H9 (cell line): ENCODE data around the gene SYF2. TPM values are rescaled to one million over a fixed set of nuclear protein-coding genes. Genes with fewer than 3 reads are reported as not detected.

ENCODE experiments used
- DNase-seq: peaks from one replicate; pipeline ENCODE4 v3.0.0-alpha.2; 2017
- H2AFZ ChIP-seq: one replicate; pipeline ENCODE4 v1.6.1; 2013; ENCODE audit warnings: mild to moderate bottlenecking, low read length, control low read depth, moderate library complexity
- H2AK5ac ChIP-seq: 2 replicates; pipeline ENCODE4 v1.6.1; 2013; ENCODE audit warnings: low read length, control low read depth, mixed read lengths; ENCODE audit not compliant: insufficient read length
- H2BK120ac ChIP-seq: one replicate; pipeline ENCODE4 v1.6.1; 2013; ENCODE audit warnings: low read depth, mild to moderate bottlenecking, low read length, control low read depth, inconsistent platforms; ENCODE audit not compliant: poor library complexity, severe bottlenecking
- H2BK12ac ChIP-seq: 2 replicates; pipeline ENCODE4 v1.6.1; 2013; ENCODE audit warnings: low read length, control low read depth, mixed read lengths, low read depth; ENCODE audit not compliant: insufficient read length
- H2BK15ac ChIP-seq: 2 replicates; pipeline ENCODE4 v1.6.1; 2013; ENCODE audit warnings: low read depth, low read length, control low read depth
- H2BK20ac ChIP-seq: one replicate; pipeline ENCODE4 v1.6.1; 2013; ENCODE audit warnings: low read depth, mild to moderate bottlenecking, low read length, control low read depth, inconsistent platforms; ENCODE audit not compliant: poor library complexity, severe bottlenecking
- H2BK5ac ChIP-seq: 2 replicates; pipeline ENCODE4 v1.6.1; 2013; ENCODE audit warnings: low read length, control low read depth, mixed read lengths; ENCODE audit not compliant: insufficient read length
- H3K14ac ChIP-seq: 2 replicates; pipeline ENCODE4 v1.6.1; 2013; ENCODE audit warnings: low read length, control low read depth; ENCODE audit not compliant: insufficient read depth
- H3K18ac ChIP-seq: 2 replicates; pipeline ENCODE4 v1.6.1; 2013; ENCODE audit warnings: low read depth, mild to moderate bottlenecking, mixed read lengths, low read length, control low read depth; ENCODE audit not compliant: insufficient read length
- H3K23ac ChIP-seq: 2 replicates; pipeline ENCODE4 v1.6.1; 2013; ENCODE audit warnings: low read length, control low read depth, mixed read lengths, low read depth; ENCODE audit not compliant: insufficient read length
- H3K23me2 ChIP-seq: 2 replicates; pipeline ENCODE4 v1.6.1; 2013; ENCODE audit warnings: low read depth, mild to moderate bottlenecking, mixed read lengths, low read length, control low read depth; ENCODE audit not compliant: insufficient read length, poor library complexity, severe bottlenecking
- H3K27ac ChIP-seq: 2 replicates; pipeline ENCODE4 v1.5.1; 2013; ENCODE audit warnings: low read length, control low read depth, mixed read lengths, low read depth; ENCODE audit not compliant: insufficient read length
- H3K27me3 ChIP-seq: 2 replicates; pipeline ENCODE4 v1.6.1; 2013; ENCODE audit warnings: low read length, control low read depth, inconsistent platforms; ENCODE audit not compliant: insufficient read depth
- H3K4ac ChIP-seq: 2 replicates; pipeline ENCODE4 v1.6.1; 2013; ENCODE audit warnings: low read depth, mild to moderate bottlenecking, control low read depth, inconsistent platforms, low read length, moderate library complexity
- H3K4me1 ChIP-seq: 2 replicates; pipeline ENCODE4 v1.6.1; 2013; ENCODE audit warnings: low read length, control low read depth, inconsistent platforms; ENCODE audit not compliant: insufficient read depth
- H3K4me2 ChIP-seq: 2 replicates; pipeline ENCODE4 v1.6.1; 2013; ENCODE audit warnings: low read length, control low read depth, mixed read lengths; ENCODE audit not compliant: insufficient read length, insufficient read depth
- H3K56ac ChIP-seq: 2 replicates; pipeline ENCODE4 v1.6.1; 2013; ENCODE audit warnings: low read depth, mild to moderate bottlenecking, mixed read lengths, low read length, control low read depth; ENCODE audit not compliant: insufficient read length
- H3K79me1 ChIP-seq: 2 replicates; pipeline ENCODE4 v1.6.1; 2013; ENCODE audit warnings: low read depth, mild to moderate bottlenecking, moderate library complexity, low read length, control low read depth, inconsistent platforms; ENCODE audit not compliant: insufficient read depth, poor library complexity, severe bottlenecking
- H3K79me2 ChIP-seq: 2 replicates; pipeline ENCODE4 v1.6.1; 2013; ENCODE audit warnings: low read length, control low read depth, inconsistent platforms; ENCODE audit not compliant: insufficient read depth
- H3K9ac ChIP-seq: 2 replicates; pipeline ENCODE4 v1.6.1; 2013; ENCODE audit warnings: low read length, control low read depth, mixed read lengths; ENCODE audit not compliant: insufficient read length; ENCODE audit errors: extremely low read depth
- H3K9me3 ChIP-seq: one replicate; pipeline ENCODE4 v1.6.1; 2013; ENCODE audit warnings: low read depth, low read length, inconsistent platforms; ENCODE audit not compliant: control insufficient read depth
- H3T11ph ChIP-seq: one replicate; pipeline ENCODE4 v1.6.1; 2013; ENCODE audit warnings: mild to moderate bottlenecking, low read length, control low read depth, inconsistent platforms
- H4K20me1 ChIP-seq: one replicate; pipeline ENCODE4 v1.6.1; 2013; ENCODE audit not compliant: control insufficient read depth, insufficient read length, insufficient read depth
- H4K5ac ChIP-seq: 2 replicates; pipeline ENCODE4 v1.6.1; 2013; ENCODE audit warnings: low read depth, mild to moderate bottlenecking, mixed read lengths, low read length, control low read depth; ENCODE audit not compliant: insufficient read length
- H4K8ac ChIP-seq: replicated peaks from 2 replicates; pipeline ENCODE4 v1.6.1; 2013; ENCODE audit warnings: low read length, control low read depth, mixed read lengths, low read depth; ENCODE audit not compliant: insufficient read length
- H4K91ac ChIP-seq: 2 replicates; pipeline ENCODE4 v1.6.1; 2013; ENCODE audit warnings: low read depth, mild to moderate bottlenecking, moderate library complexity, mixed read lengths, low read length, control low read depth; ENCODE audit not compliant: insufficient read length
- H3K27ac Mint-ChIP-seq, 3 experiments: 2 replicates in 2 of 3; 3 replicates in 1 of 3; pipeline ENCODE4 v1.8.0; 2020 to 2021; ENCODE audit warnings: mixed read lengths in 3 of 3, mild to moderate bottlenecking in 1 of 3, moderate library complexity in 1 of 3
- H3K27me3 Mint-ChIP-seq: 2 replicates; pipeline ENCODE4 v1.8.0; 2021; ENCODE audit warnings: low read depth, mild to moderate bottlenecking, moderate library complexity, mixed read lengths
- H3K36me3 Mint-ChIP-seq, 3 experiments: 2 replicates in 2 of 3; 3 replicates in 1 of 3; pipeline ENCODE4 v1.8.0; 2020 to 2021; ENCODE audit warnings: low read depth in 3 of 3, mixed read lengths in 3 of 3; ENCODE audit not compliant: insufficient read depth in 1 of 3
- H3K4me1 Mint-ChIP-seq, 2 experiments: 2 replicates each; pipeline ENCODE4 v1.8.0; 2020; ENCODE audit warnings: mixed read lengths in 2 of 2
- H3K4me3 Mint-ChIP-seq, 2 experiments: 2 replicates in 1 of 2; 3 replicates in 1 of 2; pipeline ENCODE4 v1.8.0; 2020 to 2021; ENCODE audit warnings: mild to moderate bottlenecking in 2 of 2, mixed read lengths in 2 of 2, moderate library complexity in 1 of 2
- H3K9me3 Mint-ChIP-seq, 2 experiments: 2 replicates in 1 of 2; 3 replicates in 1 of 2; pipeline ENCODE4 v1.8.0; 2020; ENCODE audit warnings: mild to moderate bottlenecking in 2 of 2, mixed read lengths in 2 of 2, moderate library complexity in 1 of 2
- WGBS: extraction: QIAGEN DNeasy Blood & Tissue Kit; methylation state at CpG from one replicate; pipeline ENCODE4 v1.1.7; 2013; ENCODE audit warnings: missing lambda C conversion rate, low lambda C conversion rate, mixed read lengths; ENCODE audit not compliant: insufficient read length; ENCODE audit errors: extremely low coverage; 5-methylcytosine and 5-hydroxymethylcytosine counted together
- total RNA-seq: library from RNA; stranded (reverse); gene quantifications from 2 replicates; pipeline ENCODE4 v1.2.1, GENCODE V29; 2021
- TF ChIP-seq, protein P1 (sequence below): fragments of 200-600 bp; sonication (generic); conservative IDR thresholded peaks from 3 replicates; pipeline ENCODE4 v1.8.0; 2021; ENCODE audit warnings: antibody characterized with exemption, mild to moderate bottlenecking

Gene SYF2
- total RNA-seq, 1 experiment from 2014 or later, result 36.5 TPM

DNA sequence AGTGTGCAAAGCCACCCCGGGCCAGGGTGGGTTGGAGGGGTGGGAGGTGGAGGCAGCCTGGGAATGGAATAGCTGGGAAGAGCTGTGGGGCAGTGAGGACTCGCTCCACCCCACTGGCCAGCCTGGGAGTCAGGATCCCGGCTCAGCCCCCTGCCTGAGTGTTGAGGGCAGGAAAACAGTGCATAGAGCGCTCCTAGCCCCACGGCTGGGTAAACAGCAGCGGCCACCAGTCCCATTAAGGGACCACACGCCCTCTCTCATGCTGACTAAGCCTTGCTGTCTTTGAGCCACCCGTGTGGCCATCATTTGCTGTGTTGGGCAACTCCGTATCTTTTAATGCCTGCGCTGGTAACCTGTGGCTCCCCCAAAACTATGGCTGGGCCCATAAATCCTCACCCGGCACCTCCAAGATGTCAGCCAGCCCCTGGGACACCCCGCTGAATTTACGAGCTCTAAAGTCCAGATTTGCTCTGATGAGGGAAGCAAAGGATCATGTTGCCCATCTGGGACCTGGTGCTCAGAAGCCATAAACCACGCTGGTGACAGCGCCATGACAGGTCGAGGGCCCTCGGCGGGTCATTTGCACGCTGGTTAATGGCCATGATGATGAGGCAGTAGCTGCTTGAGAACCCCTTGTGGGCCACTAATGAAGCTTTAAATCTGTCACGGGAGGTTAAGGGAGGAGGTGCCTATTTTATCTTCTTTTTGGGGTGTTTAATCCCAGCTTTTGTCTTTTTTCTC, 34.9 kb downstream of the SYF2 start:
- Mint-ChIP-seq H3K36me3 (no peaks in the 10 kb centered on the region), H3K27me3 (no peaks in the 10 kb centered on the region; the same call in 1 of the 2 replicates), H3K27ac (no peak overlapping the region), H3K4me3 (no peak overlapping the region), H3K4me1 (peaks cover 15 to 31% of the 10 kb centered on the region in 2 experiments), H3K9me3 (no peaks in the 10 kb centered on the region; a peak in 1 of 5 replicates)
- Histone ChIP-seq H3K9me3 (no peaks in the 10 kb centered on the region), H3K9ac (no peak overlapping the region), H3K23ac (no peak overlapping the region), H3K18ac (no peak overlapping the region), H3K23me2 (no peaks in the 10 kb centered on the region), H4K20me1 (no peaks in the 10 kb centered on the region), H3T11ph (no peak overlapping the region), H3K4me1 (no peaks in the 10 kb centered on the region), H3K79me1 (no peaks in the 10 kb centered on the region), H3K27me3 (no peaks in the 10 kb centered on the region), H2BK120ac (no peak overlapping the region), H3K56ac (no peak overlapping the region), H4K8ac (no peak overlapping the region), H2BK12ac (no peak overlapping the region), H3K4ac (no peak overlapping the region), H3K27ac (no peak overlapping the region), H2BK5ac (no peak overlapping the region), H4K5ac (no peak overlapping the region), H3K79me2 (no peaks in the 10 kb centered on the region), H4K91ac (no peak overlapping the region), H2AFZ (no peak overlapping the region), H3K4me2 (no peak overlapping the region), H2BK20ac (no peak overlapping the region), H2AK5ac (no peak overlapping the region), H3K14ac (no peak overlapping the region), H2BK15ac (no peak overlapping the region)
- TF ChIP-seq, protein P1, sequence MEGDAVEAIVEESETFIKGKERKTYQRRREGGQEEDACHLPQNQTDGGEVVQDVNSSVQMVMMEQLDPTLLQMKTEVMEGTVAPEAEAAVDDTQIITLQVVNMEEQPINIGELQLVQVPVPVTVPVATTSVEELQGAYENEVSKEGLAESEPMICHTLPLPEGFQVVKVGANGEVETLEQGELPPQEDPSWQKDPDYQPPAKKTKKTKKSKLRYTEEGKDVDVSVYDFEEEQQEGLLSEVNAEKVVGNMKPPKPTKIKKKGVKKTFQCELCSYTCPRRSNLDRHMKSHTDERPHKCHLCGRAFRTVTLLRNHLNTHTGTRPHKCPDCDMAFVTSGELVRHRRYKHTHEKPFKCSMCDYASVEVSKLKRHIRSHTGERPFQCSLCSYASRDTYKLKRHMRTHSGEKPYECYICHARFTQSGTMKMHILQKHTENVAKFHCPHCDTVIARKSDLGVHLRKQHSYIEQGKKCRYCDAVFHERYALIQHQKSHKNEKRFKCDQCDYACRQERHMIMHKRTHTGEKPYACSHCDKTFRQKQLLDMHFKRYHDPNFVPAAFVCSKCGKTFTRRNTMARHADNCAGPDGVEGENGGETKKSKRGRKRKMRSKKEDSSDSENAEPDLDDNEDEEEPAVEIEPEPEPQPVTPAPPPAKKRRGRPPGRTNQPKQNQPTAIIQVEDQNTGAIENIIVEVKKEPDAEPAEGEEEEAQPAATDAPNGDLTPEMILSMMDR, result no peak
- no CpG with 5 or more reads among the region's 20 CpGs for WGBS
- no peak for DNase-seq
